ENCODE data around the gene MROH9. TPM values are rescaled to one million over a fixed set of nuclear protein-coding genes. Genes with fewer than 3 reads are reported as not detected.
"Not testable (repeated sequence)": the region's sequence is repeated elsewhere in the genome, so short reads cannot be mapped to it uniquely, and the experiment has no call there.

The MROH9 gene, protein sequence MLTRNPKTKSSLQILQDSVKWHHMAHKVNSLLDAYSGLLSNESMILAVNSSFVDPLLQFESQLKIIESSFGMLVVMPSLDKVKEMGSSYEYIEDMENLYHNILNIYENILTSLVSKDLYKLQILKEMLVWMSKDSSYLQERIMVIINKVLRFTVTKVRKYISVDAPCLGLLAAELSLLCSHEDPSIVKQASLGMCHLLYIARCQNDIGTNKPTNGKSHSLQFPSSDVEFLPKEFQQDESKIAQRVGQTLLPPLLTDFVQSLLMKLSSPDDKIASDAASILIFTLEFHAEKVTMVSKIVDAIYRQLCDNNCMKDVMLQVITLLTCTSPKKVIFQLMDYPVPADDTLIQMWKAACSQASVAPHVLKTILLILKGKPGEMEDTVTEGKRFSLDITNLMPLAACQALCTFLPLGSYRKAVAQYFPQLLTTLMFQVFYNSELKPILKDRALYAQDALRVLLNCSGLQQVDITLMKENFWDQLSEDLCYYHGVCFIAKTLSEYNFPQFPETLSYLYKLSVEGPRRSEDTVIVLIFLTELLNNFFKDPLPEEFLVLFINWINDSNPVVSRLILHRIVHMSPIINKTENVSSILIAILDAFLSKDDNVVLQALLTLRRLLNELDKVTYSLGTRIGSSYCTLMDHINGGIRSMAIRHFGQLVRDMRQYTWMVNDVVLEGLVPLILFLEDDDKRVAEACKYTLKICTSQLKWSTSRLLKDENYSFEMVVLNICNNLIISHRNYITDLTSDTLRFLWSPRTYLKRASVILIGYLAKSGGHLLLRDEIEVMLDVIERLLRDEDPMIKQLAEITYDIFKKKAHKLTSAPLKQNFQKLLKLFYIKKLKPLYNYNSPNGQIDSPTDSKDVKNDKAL
- polyA plus RNA-seq (ENCODE audit: insufficient read length in 10 of 10) = under 1 TPM in 1 of 10 donors, not detected in 9; 0.07 TPM
- long read RNA-seq, donor 1 = 0 reads
- long read RNA-seq, donor 2 = 0 reads
- long read RNA-seq, donor 3 = 0 reads
- long read RNA-seq, donor 4 = 0 reads
- long read RNA-seq, donor 5 = 0 reads
- long read RNA-seq, donor 6 = 0 reads
- long read RNA-seq, donor 7 = 0 reads
- long read RNA-seq, donor 8 = 0 reads
- long read RNA-seq, donor 9 = 0 reads

DNA sequence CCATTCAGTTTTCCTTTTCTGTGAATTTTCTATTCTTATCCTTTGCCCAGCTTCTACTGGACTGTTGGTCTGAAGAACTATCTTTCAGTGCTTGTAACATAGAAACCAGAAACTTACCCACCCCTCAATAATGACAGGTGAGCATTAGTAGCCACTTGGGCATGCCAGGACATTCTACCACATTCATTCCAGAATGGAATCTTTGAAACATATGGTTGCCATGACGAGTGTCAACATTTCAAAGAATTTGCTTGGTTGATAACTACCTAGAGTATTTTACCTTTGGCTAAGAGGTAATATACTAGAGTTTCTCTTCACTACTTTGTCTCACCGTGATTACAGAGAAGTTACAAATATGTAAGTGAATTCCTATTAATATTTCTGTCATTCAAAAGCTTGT is at the start of gene MROH9:
TSS of gene MROH9 (plus strand) at position 304 of the 400 bp plus-strand sequence. CDS start 10,023 bp downstream, outside the sequence.
- DNase-seq = no peak

DNA sequence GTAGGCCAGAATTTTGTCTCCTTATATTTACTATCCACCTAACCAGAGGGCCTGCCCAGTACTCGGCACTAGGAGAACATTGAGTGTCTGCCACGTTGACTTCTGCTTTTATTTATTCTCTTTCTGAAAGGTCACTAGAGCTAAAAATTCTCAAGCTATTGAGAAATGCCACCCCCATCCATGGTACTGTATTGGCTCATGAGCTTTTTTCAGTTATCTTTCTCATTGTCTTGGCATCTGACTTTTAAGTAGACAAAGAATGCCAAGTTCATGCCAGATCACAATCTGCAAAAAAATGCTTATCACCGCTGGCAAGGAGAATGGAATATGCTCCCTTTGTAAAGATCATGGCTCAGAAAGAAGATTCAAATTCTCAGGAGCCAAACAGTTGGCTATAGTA is 49.8 kb upstream of the MROH9 start:
- no peak for DNase-seq

DNA sequence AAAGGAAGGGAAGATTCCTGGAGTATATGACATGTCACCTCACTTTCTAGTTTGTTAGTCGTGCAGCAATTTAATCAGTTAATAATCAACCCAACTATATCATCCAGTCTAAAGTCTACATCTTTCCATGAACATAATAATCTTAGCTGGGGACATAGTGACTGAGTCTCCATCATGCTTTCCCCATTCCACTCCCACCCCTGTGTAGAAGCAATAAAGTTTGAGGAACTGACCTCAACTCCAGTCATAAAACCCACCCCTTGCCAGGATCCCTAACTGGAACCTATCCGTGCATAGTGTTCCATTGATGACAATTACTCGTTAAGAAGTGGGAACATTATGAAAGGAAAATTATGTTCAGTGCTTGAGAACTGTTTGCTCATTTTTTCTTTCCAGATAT is 48.9 kb upstream of the MROH9 start:
- no peak for DNase-seq

DNA sequence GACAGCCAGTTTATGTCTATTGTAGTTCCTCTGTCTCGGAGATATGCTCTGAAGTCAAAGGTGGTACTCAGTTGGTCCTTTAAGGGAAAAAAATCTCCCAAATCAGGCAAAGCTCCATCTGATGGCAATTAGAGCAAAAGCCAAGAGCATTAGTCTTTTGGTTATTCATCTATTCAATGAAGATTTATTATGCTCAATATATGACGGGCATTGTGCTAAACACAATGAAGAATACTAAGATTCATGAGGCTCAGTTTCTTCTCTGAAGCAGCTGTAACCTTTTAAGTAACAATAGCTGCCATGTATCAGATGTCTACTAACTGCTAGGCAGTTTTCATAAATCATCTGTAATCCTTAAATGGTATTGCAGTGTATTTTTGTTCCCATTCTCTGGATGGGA is 47.6 kb upstream of the MROH9 start:
- DNase-seq = no peak

DNA sequence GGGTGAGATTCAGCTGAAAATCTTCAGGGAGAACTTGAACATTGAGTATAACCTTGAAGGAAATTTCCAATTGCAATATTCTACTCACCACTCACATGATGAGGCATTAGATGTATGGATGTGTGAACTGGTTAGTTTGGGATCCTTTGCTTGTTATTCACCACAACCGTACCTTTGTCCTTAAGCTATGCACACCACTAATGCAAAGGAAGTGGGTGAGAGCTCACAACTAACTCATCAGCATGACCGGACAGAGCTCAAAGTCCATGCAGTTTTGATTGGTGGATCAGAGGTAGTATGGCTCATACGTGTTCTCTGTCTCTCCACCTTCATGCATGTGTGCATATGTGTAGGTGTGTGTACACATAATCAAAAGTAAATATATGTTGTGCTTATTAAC is 43.5 kb upstream of the MROH9 start:
- DNase-seq = no peak

DNA sequence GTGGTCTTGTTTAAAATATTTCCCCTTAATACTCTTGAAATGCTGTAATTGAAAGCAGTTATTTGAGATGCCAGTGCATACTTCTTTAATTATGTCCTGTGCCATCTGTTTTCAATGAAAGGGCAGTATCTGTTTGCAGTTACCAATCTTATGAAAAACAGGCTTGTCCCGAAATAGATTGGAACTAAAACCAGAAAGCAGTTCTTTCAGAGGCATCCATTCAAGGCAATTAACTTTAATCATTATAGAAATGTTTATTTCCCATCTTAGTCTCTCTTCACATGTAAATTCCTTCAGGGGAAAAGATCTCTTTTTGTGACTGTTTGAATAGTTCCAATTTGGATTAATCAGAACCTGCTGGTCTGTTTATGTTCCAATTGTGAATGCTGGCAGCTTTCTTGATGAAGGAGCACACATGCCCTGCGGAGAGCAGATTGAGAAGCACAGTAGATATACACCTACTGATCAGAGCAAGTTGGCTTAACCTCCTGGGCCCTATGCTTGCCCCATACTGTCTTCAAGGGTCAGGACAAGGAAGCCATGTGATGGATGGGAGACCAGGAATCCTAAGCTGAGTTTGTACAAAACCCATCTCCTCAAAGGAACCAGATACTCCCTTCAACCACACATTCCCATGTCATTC is 41.6 kb upstream of the MROH9 start:
- DNase-seq = no peak

DNA sequence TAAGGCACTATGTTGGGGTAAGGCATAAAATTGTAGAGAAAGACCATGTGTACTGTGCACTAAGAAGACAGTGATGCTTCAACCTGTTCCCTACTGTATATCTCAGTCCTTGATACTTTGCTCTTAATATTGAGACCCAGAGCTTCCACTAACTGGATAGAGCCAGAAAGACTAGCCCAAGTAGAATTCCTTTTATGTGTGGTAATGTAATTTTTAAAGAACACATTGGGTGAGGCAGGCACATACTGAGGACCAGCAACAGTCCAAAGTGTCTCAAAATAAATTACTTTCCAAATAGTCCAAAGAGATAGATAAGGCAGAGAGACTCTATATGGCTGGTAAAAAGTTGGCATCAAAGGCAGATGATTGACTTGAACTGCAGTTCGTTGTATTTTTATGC is 31.4 kb upstream of the MROH9 start:
- no peak for DNase-seq

DNA sequence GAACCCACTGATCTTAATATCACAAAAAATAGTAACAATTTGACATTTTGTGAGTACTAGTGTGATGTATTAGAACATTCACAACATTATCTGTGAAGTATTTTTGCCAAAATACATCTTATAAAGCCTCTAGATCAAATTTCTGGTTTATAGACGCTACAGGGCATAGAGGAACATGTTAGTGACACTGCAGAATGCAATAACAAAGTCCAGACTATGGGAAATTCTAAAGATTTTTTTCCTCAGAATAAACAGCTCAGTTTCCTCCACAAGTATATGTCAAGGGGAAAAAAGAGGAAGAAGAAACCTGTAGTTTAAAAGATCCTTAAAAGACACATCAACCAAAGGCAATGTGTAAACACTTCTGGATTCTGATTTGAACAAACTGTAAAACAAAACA is 26.4 kb upstream of the MROH9 start:
- no peak for DNase-seq

DNA sequence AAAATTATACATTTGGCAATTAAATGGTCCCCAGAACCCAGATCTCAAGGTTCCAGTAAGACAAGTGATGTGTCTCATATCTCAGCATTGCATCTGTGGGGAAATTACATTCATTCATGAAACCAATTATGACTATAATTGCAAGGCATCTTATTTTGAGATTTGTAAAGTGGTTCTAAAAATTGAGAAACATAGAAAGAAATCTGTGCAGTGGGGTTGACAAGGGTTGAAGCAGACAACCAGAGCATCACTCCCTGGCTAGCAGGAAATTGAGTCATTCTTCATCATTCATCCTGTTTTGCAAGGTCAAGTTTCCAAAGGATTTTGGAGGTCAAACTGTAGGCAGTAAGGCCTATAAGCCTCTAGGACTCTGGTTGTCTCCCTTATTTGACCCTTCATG is 25.1 kb upstream of the MROH9 start:
- no peak for DNase-seq

DNA sequence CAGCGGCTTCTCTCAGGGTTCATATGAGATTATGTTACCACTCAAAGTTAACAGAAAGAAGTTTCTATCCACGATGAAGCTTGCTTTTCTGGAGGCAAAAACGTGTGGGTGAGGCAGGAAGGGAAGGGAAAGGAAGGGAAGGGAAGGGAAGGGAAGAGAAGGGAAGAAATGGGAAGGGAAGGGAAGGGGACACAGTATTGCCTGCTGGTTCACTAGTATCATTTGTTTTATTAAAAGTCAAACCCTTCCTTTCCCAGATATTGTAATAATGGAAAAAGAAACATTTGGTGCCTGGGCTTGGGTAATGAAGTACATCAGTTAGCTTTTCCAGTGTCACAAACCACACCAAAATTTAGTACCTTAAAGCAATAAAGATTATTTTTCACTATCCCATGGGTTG is 18.0 kb upstream of the MROH9 start:
- no peak for DNase-seq

DNA sequence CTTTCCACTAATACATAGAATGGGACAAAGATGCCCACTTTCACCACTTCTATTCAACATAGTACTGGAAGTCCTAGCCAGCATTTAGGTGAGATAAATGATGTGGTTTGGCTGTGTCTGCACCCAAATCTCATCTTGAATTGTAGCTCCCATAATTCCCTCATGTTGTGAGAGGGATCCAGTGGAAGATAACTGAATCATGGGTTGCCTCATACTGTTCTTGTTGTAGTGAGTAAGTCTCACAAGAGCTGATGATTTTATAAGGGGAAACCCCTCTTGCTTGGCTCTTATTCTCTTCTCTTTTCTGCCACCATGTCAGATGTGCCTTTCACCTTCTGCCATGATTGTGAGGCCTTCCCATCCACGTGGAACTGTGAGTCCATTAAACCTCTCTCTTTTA is 10.7 kb upstream of the MROH9 start:
- DNase-seq = not testable (repeated sequence)

DNA sequence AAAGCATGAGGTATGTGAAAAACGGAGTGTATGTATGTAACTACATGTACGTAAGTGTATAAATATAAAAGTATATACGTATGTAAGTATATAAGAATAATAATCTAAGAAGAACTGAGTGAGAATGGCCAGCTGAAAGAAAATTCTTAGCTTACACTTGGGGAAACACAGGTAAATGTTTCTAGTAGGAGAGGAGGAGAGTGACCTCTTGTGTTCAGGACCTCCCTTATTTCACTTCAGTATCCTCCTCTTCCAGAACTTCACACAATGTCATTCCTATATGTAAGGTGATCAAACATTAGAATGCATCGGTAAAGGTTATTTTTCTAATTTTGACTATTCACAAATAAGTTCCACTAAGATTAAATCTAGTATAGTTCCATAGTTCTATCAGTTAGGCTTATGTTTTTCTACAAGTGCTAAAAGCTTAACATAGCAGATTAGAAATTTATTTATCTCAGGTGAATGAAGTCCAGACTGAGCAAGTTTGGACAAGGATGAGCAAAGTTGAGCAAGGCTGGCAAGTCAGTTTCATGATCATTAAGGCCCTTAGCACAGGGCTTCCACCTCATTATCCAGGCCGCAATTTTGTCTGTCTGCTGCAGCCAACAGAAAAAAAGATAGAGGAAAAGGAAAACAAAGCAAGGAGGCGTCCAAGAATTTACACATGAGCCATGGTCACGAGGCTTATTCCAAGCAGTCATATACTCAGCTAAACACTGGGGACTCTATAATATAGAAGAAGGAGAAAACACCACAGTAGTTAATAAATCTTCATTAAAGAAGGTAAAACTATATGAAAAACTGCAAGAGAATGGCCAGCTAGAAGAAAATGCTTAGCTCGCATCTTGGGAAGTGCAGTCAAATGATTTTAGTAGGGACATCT is 7.1 kb upstream of the MROH9 start:
- DNase-seq = peak in 1 of 3 donors; percentile 54

DNA sequence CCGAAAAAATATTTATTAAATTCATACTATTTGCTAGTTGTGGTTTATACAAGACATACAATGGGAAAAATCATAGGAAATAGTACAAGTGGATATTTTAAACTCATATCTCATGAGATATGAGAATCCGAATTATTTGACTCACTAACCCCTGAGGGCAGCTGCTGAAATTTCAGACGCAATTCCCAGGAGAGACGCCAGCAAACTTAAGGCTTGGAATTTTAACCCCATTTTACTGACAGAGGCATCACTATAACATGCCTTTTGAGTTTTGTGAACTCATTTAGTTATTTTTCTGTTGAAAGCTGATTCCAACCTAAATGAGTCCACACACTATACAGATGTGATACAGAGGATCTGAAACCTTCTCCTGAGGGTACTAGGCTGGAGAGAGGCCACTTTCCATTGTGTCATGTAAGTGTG is 5.9 kb upstream of the MROH9 start:
- DNase-seq = peak in 1 of 3 donors; percentile 49

DNA sequence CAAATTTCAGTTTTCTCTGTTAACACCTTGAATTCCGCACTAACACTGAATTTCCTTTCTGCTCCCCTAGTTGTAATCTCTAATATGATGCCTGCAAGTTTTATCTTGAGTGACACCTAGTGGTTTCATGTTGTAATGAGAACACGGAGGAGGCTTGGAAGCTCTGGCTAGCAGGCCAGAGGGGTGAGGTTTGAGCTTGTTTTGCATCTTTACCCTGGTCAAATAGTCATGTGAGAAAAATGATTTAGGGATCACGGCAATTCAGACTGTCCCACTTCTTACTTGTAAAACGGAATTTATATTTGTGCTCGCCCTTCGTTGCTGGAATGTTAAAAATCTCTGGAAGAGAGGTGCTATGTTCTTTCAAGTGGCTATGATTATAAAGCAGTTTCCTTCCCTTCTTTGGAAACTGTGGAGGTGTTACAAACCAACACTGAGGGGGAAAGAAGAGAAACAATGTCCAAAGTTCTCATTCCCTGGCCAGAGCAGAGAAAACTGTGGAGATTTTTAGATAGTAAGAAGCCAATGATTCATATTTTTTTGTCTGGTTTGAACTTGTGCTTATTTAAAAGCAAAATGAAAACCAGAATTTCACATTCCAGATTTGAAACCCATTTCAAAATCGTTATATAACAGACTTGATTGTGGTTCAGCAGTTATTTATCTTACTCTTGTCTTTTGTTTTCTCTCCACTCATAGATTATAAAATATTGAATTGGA is 5.3 kb upstream of the MROH9 start:
- peak; percentile 67 to 87 (median 70) for DNase-seq

DNA sequence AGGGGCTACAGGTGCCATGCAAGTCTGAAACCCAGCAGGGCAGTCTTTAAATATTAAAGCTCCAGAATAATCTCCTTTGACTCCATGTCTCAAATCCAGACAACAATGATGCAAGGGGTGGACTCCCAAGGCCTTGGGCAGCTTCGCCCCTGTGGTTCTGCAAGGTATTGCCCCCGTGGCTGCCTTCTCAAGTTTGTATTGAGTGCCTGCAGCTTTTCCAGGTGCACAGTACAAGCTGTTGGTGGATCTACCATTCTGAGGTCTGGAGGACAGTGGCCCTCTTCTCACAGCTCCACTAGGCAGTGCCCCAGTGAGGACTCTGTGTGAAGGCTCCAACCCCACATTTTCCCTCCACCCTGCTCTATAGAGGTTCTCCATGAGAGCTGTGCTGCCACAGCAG is 3.7 kb upstream of the MROH9 start:
- no peak for DNase-seq

DNA sequence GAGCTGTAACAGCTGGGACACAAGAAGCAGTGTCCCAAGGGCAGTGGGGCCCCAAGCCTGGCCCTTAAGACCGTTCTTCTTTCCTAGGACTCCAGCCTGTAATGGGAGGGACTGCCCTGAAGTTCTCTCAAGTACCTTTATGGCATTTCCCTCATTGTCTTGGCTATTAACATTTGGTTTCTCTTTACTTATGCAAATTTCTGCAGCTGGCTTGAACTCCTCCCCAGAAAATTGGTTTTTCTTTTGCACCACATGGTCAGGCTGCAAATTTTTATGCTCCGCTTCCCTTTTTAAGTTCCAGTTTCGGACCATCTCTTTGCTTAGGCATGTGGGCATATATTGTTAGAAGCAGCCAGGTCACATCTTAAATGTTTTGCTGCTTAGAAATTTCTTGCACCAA is 3.1 kb upstream of the MROH9 start:
- DNase-seq = no peak

DNA sequence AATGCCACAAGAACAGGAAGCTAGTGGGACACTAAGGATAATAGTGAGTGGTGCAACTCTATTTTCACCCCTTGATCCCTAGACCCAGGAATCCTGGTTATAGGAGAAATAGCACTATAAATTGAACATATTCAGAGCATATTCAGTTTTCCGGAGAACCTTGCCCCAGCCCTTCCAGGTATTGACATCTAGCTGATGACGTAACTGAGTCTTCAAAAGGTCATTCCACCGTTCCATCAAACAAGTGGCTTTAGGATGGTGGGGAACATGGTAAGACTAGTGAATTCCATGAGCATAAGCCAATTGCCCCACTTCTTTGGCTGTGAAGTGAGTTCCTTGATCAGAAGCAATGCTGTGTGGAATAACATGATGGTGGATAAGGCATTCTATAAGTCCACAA is 2.9 kb downstream of the MROH9 start:
- DNase-seq = no peak

DNA sequence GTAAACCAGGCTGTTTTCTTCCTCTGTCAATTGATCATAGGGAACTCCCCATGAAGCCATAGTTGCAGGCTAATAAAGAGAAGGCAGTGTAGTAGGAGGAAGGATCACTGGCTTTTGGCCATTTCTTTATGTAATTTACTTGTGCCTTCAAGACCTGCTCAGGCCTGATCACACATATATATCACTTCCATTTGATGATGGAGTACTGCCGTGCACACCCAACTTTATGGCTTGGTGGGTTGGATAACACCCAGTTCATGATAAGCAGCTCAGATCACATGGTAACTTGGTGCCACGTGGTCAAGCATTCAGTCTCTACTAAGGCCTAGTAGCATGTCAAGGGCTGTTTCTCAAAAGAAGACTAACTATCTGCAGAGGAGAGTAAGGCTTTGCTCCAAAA is 4.1 kb downstream of the MROH9 start:
- DNase-seq = no peak

DNA sequence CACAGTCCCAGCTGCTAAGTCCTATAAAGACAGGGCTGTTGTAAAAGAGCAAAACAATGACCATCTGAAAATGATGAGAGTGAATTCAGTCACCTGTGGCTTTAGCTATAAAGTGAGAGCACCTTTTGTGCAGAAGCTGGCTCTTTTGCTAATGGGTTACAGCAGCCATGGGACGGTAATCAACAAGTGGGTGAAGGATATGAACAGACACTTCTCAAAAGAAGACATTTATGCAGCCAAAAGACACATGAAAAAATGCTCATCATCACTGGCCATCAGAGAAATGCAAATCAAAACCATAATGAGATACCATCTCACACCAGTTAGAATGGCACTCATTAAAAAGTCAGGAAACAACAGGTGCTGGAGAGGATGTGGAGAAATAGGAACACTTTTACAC is 16.4 kb downstream of the MROH9 start:
- DNase-seq = not testable (repeated sequence)

DNA sequence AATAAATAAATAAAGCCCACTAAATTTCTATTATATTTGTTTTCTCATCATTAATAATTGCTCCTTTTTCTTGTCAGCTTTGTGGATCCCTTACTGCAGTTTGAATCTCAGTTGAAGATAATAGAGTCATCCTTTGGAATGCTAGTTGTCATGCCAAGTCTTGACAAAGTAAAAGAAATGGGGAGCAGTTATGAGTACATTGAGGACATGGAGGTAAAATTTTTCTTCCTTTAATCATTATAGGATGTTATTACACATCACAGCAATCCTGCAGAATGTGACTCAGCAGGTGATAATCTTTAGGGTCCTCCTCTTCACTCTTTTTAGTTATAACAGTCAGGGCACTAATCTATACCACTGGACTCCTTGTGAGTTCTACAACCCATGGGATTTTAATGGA is 24.1 kb downstream of the MROH9 start:
- peak in 1 of 3 donors; percentile 28 for DNase-seq

Data from muscle of back (tissue), 13 donors.